ENCODE results near the gene PRB4. TPM values are rescaled to one million over a fixed set of nuclear protein-coding genes. Genes with fewer than 3 reads are reported as not detected.
"Not testable (repeated sequence)": the region's sequence is repeated elsewhere in the genome, so short reads cannot be mapped to it uniquely, and the experiment has no call there.

The PRB4 gene
- total RNA-seq: not detected
- polyA plus RNA-seq: not detected
- long read RNA-seq, donor 1: 0 reads
- long read RNA-seq, donor 2: 0 reads

- Histone ChIP-seq H3K4me3 (no peak within 1 kb of the TSS), H3K27me3 (replicated peaks in 1 of 7) (no peaks in the 10 kb centered on the region), H3K4me1 (no peaks in the 10 kb centered on the region), H3K27ac (no peak within 1 kb of the TSS), H3K9me3 (peaks cover 0 to 3% (median 0%) of the 10 kb centered on the region in 8 donors), H3K36me3 (no peaks in the 10 kb centered on the region)
- WGBS, 5 donors: 75 to 89% (median 81%) methylated on average over 3 of the region's 3 CpGs
- no peak for DNase-seq
- TF ChIP-seq POLR2AphosphoS5 (IDR thresholded peaks at IDR 0.05) (no peak), CTCF (IDR thresholded peaks at IDR 0.05 in 8 of 11, conservative IDR thresholded peaks at IDR 0.05 in 3 of 11) (no peak), POLR2A (IDR thresholded peaks at IDR 0.05) (no peak)
- intact Hi-C loops (cut with DNase I; ENCODE audit: low total_unique reads): no loop called here
Measured at GRCh38 chr12:11310336-11310735, at the start of gene PRB4. TSS of gene PRB4 (minus strand) at chr12:11310436. CDS start at chr12:11310398, 38 bp downstream.

GRCh38 chr12:11351736-11352135 is 41.5 kb upstream of the PRB4 start:
- H3K4me3 ChIP-seq; H3K36me3 ChIP-seq; H3K27me3 ChIP-seq (replicated peaks in 1 of 7); intact Hi-C loops (cut with DNase I; ENCODE audit: low total_unique reads); H3K27ac ChIP-seq; DNase-seq; H3K9me3 ChIP-seq; H3K4me1 ChIP-seq: not testable (repeated sequence)
- 39 to 65% (median 58%) methylated on average over 1 to 2 of the region's 2 CpGs for WGBS, 5 donors

GRCh38 chr12:11348439-11348838 is 38.2 kb upstream of the PRB4 start:
- DNase-seq: no peak
- WGBS, 5 donors: 90 to 100% (median 95%) methylated on average over 9 of the region's 9 CpGs
- H3K9me3 ChIP-seq: peaks cover 0 to 9% (median 0%) of the 10 kb centered on the region in 8 donors

GRCh38 chr12:11347810-11348209 is 37.6 kb upstream of the PRB4 start:
- intact Hi-C loops (cut with DNase I; ENCODE audit: low total_unique reads): no loop called here
- H3K27ac ChIP-seq: no peak overlapping the region
- H3K36me3 ChIP-seq: no peaks in the 10 kb centered on the region
- H3K27me3 ChIP-seq (replicated peaks in 1 of 7): no peaks in the 10 kb centered on the region
- TF ChIP-seq CTCF (IDR thresholded peaks at IDR 0.05 in 8 of 11, conservative IDR thresholded peaks at IDR 0.05 in 3 of 11) (no peak), POLR2A (IDR thresholded peaks at IDR 0.05) (no peak), POLR2AphosphoS5 (IDR thresholded peaks at IDR 0.05) (no peak)
- no peaks in the 10 kb centered on the region for H3K4me1 ChIP-seq
- WGBS, 5 donors: 82 to 92% (median 86%) methylated on average over 6 of the region's 6 CpGs
- H3K4me3 ChIP-seq: no peak overlapping the region
- no peak for DNase-seq
- peaks cover 0 to 9% (median 0%) of the 10 kb centered on the region in 8 donors for H3K9me3 ChIP-seq

More at GRCh38 chr12:11348439-11348838, 38.2 kb upstream of the PRB4 start:
- Histone ChIP-seq H3K4me3 (no peak overlapping the region), H3K27me3 (replicated peaks in 1 of 7) (no peaks in the 10 kb centered on the region), H3K4me1 (no peaks in the 10 kb centered on the region), H3K27ac (no peak overlapping the region), H3K36me3 (no peaks in the 10 kb centered on the region)
- intact Hi-C loops (cut with DNase I; ENCODE audit: low total_unique reads): no loop called here
- TF ChIP-seq POLR2A (IDR thresholded peaks at IDR 0.05): no peak
- no peak for TF ChIP-seq POLR2AphosphoS5 (IDR thresholded peaks at IDR 0.05)
- no peak for TF ChIP-seq CTCF (IDR thresholded peaks at IDR 0.05 in 8 of 11, conservative IDR thresholded peaks at IDR 0.05 in 3 of 11)

- H3K27ac ChIP-seq: no peak overlapping the region
- H3K4me1 ChIP-seq: no peaks in the 10 kb centered on the region
- 70 to 92% (median 79%) methylated on average over 2 of the region's 2 CpGs for WGBS, 5 donors
- no peak for TF ChIP-seq POLR2A (IDR thresholded peaks at IDR 0.05)
- TF ChIP-seq CTCF (IDR thresholded peaks at IDR 0.05 in 8 of 11, conservative IDR thresholded peaks at IDR 0.05 in 3 of 11): no peak
- TF ChIP-seq POLR2AphosphoS5 (IDR thresholded peaks at IDR 0.05): no peak
- H3K9me3 ChIP-seq: peaks cover 0 to 14% (median 0%) of the 10 kb centered on the region in 8 donors
- no peak for DNase-seq
- intact Hi-C loops (cut with DNase I; ENCODE audit: low total_unique reads): no loop called here
- H3K4me3 ChIP-seq: no peak overlapping the region
- no peaks in the 10 kb centered on the region for H3K36me3 ChIP-seq
- H3K27me3 ChIP-seq (replicated peaks in 1 of 7): no peaks in the 10 kb centered on the region
Measured at GRCh38 chr12:11344500-11344899, 34.3 kb upstream of the PRB4 start.
